ENCODE results near the gene NKTR. TPM values are rescaled to one million over a fixed set of nuclear protein-coding genes. Genes with fewer than 3 reads are reported as not detected.

NKTR gene
- total RNA-seq, 1 experiment from 2014 or later: 70.5 TPM

- Histone ChIP-seq H4K20me1 (ENCODE audit: insufficient read depth) (no peaks in the 10 kb centered on the region), H3K9me2 (ENCODE audit: insufficient read depth) (no peaks in the 10 kb centered on the region), H3F3A (ENCODE audit: insufficient read depth, low read depth) (no peaks in the 10 kb centered on the region), H3K79me2 (ENCODE audit: low read depth) (no peaks in the 10 kb centered on the region), H3K9me3 (ENCODE audit: insufficient read depth, low read depth) (no peaks in the 10 kb centered on the region), H3K4me3 (no peak overlapping the region), H3K36me3 (ENCODE audit: low read depth) (no peaks in the 10 kb centered on the region), H3K27me3 (ENCODE audit: insufficient read depth, low read depth) (no peaks in the 10 kb centered on the region), H3K4me2 (no peak overlapping the region), H3K27ac (no peak overlapping the region), H3K4me1 (replicated peaks; ENCODE audit: insufficient read depth) (no peaks in the 10 kb centered on the region), H2AFZ (no peak overlapping the region)
- intact Hi-C loops (cut with micrococcal nuclease; ENCODE audit: unreplicated experiment): no loop called here
- ChIA-PET CTCF (no interaction called here), POLR2A (ENCODE audit: unreplicated experiment) (no interaction called here)
- BruUV-seq (replicated peaks): no TSS peak
- DNase-seq: no peak
- TF ChIP-seq CTCF (conservative IDR thresholded peaks at IDR 0.05) (no peak), EZH2 (IDR thresholded peaks at IDR 0.05; ENCODE audit: low read depth) (no peak)
These were observed 60.4 kb downstream of the NKTR start for GRCh38 chr3:42660898-42661297.

- Histone ChIP-seq H3K4me1 (replicated peaks; ENCODE audit: insufficient read depth) (no peaks in the 10 kb centered on the region), H3F3A (ENCODE audit: insufficient read depth, low read depth) (no peaks in the 10 kb centered on the region), H2AFZ (no peak overlapping the region), H3K36me3 (ENCODE audit: low read depth) (no peaks in the 10 kb centered on the region), H3K9me2 (ENCODE audit: insufficient read depth) (no peaks in the 10 kb centered on the region), H3K79me2 (ENCODE audit: low read depth) (no peaks in the 10 kb centered on the region), H3K4me2 (no peak overlapping the region), H3K27ac (no peak overlapping the region), H3K27me3 (ENCODE audit: insufficient read depth, low read depth) (no peaks in the 10 kb centered on the region), H4K20me1 (ENCODE audit: insufficient read depth) (no peaks in the 10 kb centered on the region), H3K4me3 (no peak overlapping the region), H3K9me3 (ENCODE audit: insufficient read depth, low read depth) (no peaks in the 10 kb centered on the region)
- no peak for TF ChIP-seq EZH2 (IDR thresholded peaks at IDR 0.05; ENCODE audit: low read depth)
- no peak for TF ChIP-seq CTCF (conservative IDR thresholded peaks at IDR 0.05)
- ChIA-PET CTCF (no interaction called here), POLR2A (ENCODE audit: unreplicated experiment) (interaction anchor here (0.5 kb wide), 1 partner anchor 31 kb away, joined by 5 read pairs; no protein-coding TSS in a partner anchor)
- BruUV-seq (replicated peaks): no TSS peak
- DNase-seq: no peak
- intact Hi-C loops (cut with micrococcal nuclease; ENCODE audit: unreplicated experiment): no loop called here
These were observed 61.1 kb downstream of the NKTR start for GRCh38 chr3:42661593-42662022.

GRCh38 chr3:42662037-42662812, 61.7 kb downstream of the NKTR start:
- Histone ChIP-seq H3K27me3 (ENCODE audit: insufficient read depth, low read depth) (no peaks in the 10 kb centered on the region), H4K20me1 (ENCODE audit: insufficient read depth) (no peaks in the 10 kb centered on the region), H3K9me2 (ENCODE audit: insufficient read depth) (no peaks in the 10 kb centered on the region), H3F3A (ENCODE audit: insufficient read depth, low read depth) (no peaks in the 10 kb centered on the region), H3K9me3 (ENCODE audit: insufficient read depth, low read depth) (no peaks in the 10 kb centered on the region), H3K36me3 (ENCODE audit: low read depth) (no peaks in the 10 kb centered on the region), H3K27ac (no peak overlapping the region), H2AFZ (no peak overlapping the region), H3K4me1 (replicated peaks; ENCODE audit: insufficient read depth) (no peaks in the 10 kb centered on the region), H3K4me2 (no peak overlapping the region), H3K79me2 (ENCODE audit: low read depth) (no peaks in the 10 kb centered on the region), H3K4me3 (no peak overlapping the region)
- intact Hi-C loops (cut with micrococcal nuclease; ENCODE audit: unreplicated experiment): no loop called here
- no peak for DNase-seq
- CTCF ChIA-PET: no interaction called here
- POLR2A ChIA-PET (ENCODE audit: unreplicated experiment): interaction anchor here (0.5 kb wide), 1 partner anchor 31 kb away, joined by 5 read pairs; no protein-coding TSS in a partner anchor
- BruUV-seq (replicated peaks): no TSS peak
- no peak for TF ChIP-seq CTCF (conservative IDR thresholded peaks at IDR 0.05)
- TF ChIP-seq EZH2 (IDR thresholded peaks at IDR 0.05; ENCODE audit: low read depth): no peak
